GM10847 (cell line): ENCODE measurements around the gene DCANP1.

ENCODE experiments used
- POLR2A ChIP-seq: IDR thresholded peaks from 2 replicates; pipeline ENCODE4 v1.6.1; 2011; ENCODE audit not compliant: insufficient read length; ENCODE audit errors: extremely low read depth

The DCANP1 gene

GRCh38 chr5:135441350-135441831, 5.8 kb downstream of the DCANP1 start:
- TF ChIP-seq POLR2A, result no peak

GRCh38 chr5:135440916-135441315, 6.2 kb downstream of the DCANP1 start:
- no peak for TF ChIP-seq POLR2A

DNA sequence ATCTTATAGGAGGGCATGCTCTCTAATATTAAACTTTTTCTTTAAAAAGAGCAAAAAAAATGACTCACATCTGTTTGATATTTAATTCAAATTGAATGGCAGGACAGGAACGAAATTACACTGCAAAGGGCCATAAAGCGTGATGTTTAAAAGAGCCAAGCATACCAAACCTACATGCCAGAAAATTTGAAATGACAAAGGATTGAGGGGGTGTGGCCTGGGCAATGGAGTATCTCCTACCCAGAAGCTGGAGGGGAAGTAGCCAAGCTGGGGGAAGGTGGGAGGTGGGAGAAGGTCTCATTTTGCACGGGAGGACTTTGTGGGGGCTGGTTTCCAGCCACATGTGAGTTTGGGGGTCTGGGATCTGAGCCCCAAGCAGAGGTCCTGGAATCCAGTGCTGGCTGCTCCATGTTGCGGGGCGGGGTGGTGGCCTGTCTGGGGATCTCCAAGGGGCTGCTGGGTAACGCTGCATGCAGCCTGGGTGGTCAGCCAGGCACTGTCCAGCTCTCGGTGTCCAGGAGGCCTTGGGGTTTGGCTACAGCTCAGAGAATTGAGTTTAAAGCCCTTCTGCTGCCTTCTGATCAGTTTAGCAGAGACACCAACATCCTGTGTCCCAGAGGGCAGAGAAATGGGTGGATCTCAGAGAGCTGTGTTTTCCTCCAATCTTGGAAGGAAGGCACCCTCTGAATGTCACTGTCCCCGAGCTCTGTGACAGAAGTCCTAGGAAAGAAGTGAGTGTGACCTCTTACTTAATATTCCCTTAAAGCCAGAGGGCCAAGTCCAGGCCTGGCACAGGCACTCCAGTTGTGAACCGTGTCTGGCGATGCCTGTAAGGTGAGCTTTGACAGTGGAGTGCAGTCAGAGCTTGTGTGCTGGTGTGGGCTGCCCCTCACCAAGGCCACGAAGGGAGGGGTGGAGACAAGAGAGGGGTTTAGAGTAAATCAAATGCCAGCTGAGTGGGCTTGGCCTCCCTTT, 7.6 kb downstream of the DCANP1 start:
- TF ChIP-seq POLR2A, result no peak

GRCh38 chr5:135438636-135439221, 8.4 kb downstream of the DCANP1 start:
- TF ChIP-seq POLR2A, result no peak

GRCh38 chr5:135437796-135438560, 9.2 kb downstream of the DCANP1 start:
- no peak for TF ChIP-seq POLR2A

GRCh38 chr5:135437422-135437795, 9.7 kb downstream of the DCANP1 start:
- no peak for TF ChIP-seq POLR2A

- no peak for TF ChIP-seq POLR2A
Observed at GRCh38 chr5:135436951-135437418, 10.2 kb downstream of the DCANP1 start.

DNA sequence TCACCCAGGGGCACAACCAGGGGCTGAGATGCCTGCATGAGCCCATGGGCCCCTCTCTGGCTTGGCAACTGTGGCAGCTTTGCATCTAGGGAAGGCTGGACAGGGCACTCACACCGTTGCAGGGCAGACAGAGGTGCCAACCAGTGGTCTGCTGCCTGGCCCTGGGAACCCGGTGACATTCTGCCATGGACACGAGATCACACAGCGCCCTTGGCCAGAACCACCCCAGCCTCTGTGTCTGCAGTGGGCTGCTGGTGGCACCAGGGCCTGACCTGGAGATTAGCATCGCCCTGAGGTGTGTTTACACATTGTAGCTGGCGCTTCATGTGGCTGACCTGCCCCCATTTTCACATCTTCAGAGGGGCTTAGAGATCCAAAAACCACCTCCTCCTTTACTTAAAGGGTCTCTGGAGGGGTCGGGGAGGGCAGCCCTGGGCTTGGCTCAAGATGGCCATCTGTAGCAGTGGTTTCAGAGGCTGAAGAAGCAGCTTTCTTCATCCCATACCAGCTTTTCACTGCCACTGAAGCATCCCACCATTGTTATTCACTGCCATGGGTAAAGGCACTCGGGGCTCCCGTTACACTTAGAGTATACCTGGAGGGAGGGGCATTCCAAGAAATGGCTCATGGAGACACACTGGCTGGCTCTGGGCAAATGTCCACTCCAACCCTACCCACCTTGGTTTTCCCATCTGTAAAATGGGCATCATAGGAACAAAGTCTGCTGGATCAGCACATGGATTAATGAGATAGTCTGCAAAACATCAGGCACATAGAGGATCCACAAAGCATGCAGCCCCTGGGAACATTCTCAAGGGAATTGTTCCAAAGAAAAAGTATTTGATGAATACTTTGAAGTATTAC, 11.4 kb downstream of the DCANP1 start:
- TF ChIP-seq POLR2A, result no peak

- TF ChIP-seq POLR2A, result no peak
Observed at GRCh38 chr5:135434591-135435466, 12.3 kb downstream of the DCANP1 start.

- no peak for TF ChIP-seq POLR2A
Observed at GRCh38 chr5:135433681-135434426, 13.3 kb downstream of the DCANP1 start.

GRCh38 chr5:135432113-135432512, 15.0 kb downstream of the DCANP1 start:
- TF ChIP-seq POLR2A, result no peak

DNA sequence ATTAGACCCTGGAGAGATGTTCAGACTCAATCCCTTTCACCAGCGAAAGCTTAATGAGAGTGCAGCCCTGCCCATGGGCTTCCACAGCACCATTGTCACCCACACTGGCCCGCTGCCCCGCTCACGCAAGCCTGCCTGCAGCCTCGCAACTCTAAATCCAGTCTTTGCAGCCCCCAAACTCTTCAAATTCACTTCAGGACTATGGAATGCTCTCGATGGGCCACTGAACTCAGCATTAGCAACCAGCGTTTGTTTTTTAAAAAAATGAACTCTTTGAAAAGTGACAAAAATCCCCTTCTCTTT, 17.1 kb downstream of the DCANP1 start:
- no peak for TF ChIP-seq POLR2A

DNA sequence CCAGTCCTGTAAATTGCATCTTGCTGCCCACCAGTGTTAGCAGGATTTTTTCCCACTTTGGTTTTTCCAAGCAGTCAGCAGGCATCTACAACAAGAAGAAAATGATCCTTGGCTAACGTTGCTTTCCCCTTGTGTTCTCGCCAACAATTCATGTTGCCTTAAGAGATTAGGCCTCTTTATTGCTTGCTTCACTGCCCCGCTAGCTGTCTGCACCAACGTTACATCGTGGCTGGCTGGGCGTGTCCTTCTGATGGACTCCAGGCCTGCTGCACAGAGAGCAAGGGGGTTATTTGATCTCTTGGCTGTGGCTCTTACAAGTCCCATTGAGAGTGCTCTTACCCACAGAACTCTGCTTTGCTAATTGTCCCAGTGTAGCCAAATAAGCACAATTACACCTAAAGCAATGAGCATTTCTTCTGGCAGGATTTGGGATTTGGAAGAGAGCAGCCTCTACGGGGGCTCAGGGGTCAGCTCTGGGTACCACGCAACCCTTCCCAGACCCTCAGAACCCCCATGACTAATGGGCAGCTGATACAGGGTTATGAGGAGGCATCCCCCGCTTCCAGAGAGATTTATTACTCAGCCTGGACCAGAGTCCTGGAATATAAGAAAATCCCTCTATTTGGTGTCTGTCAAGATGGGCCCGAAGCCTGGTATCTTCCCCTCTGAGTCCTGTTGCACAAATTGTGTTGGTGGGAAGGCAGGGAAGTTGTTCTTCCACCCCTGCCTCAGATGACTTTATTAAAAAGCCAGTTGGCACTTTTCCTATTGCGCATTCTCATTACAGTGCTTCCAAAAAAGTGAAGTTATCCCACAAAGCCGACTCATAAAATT, 17.6 kb downstream of the DCANP1 start:
- TF ChIP-seq POLR2A, result no peak

GRCh38 chr5:135428586-135428985, 18.6 kb downstream of the DCANP1 start:
- no peak for TF ChIP-seq POLR2A
